ENCODE data around the gene SLC5A3. TPM values are rescaled to one million over a fixed set of nuclear protein-coding genes. Genes with fewer than 3 reads are reported as not detected.

Gene SLC5A3
- total and polyA plus RNA-seq, 8 donors, result 0.46 to 38.9 (median 13.5) TPM

DNA sequence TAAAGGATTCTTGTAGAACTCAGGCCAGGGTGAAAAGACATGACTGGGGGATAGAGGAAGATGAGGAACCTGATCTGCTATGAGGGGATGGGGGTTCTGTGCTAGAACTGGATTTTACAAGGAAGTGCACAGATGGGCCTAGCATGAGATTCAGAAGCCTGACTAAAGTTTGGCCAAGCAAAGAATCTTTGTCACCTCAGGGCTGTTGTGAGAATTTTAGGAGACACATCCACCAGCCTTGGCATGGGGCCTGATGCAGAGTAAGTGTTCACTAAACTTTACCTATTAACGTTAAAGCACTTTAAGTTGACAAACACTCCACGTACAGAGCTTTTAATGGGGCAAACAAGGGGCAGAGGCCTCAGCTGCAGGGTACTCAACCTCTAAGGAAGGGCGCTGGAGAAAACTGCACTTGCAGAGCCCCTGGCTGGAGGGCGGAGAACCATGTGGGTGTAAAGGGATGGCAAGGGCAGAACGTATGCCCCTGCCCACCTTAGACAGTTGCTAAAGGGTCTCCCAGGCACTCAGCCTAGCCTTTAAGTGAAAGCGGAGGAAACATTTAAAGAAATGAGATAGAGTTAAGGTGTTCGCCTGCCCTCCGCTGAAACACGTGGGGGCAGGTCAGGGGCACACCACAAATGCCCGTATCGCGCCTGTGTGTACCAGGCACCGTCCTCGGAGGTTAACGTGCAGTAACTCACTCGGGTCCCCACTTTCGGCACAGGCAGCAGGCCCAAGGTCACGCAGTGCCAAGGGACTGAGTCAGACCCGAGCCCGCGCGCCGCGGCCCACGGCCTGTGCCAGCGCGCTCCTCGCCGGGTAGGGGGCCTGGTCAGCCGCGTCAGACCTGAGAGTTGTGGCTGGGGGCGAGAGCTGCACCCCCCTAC, 990 bp upstream of the SLC5A3 start:
- no peaks in the 10 kb centered on the region for H3K9me3 ChIP-seq
- TF ChIP-seq POLR2AphosphoS5 (IDR thresholded peaks at IDR 0.05) (no peak), EP300 (IDR thresholded peaks at IDR 0.05) (no peak), POLR2A (IDR thresholded peaks at IDR 0.05) (no peak)
- TF ChIP-seq, protein P1, sequence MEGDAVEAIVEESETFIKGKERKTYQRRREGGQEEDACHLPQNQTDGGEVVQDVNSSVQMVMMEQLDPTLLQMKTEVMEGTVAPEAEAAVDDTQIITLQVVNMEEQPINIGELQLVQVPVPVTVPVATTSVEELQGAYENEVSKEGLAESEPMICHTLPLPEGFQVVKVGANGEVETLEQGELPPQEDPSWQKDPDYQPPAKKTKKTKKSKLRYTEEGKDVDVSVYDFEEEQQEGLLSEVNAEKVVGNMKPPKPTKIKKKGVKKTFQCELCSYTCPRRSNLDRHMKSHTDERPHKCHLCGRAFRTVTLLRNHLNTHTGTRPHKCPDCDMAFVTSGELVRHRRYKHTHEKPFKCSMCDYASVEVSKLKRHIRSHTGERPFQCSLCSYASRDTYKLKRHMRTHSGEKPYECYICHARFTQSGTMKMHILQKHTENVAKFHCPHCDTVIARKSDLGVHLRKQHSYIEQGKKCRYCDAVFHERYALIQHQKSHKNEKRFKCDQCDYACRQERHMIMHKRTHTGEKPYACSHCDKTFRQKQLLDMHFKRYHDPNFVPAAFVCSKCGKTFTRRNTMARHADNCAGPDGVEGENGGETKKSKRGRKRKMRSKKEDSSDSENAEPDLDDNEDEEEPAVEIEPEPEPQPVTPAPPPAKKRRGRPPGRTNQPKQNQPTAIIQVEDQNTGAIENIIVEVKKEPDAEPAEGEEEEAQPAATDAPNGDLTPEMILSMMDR (IDR thresholded peaks at IDR 0.05), result no peak
- DNase-seq, result peak; percentile 17 to 50
- intact Hi-C loops (cut with DNase I; ENCODE audit: low total_unique reads), result no loop called here
- no peaks in the 10 kb centered on the region for H3K36me3 ChIP-seq
- H3K27me3 ChIP-seq, result no peaks in the 10 kb centered on the region
- 18 to 35% (median 33%) methylated on average over 18 to 32 of the region's 32 CpGs for WGBS, 5 donors
- peaks cover 16 to 40% (median 29%) of the 10 kb centered on the region in 4 donors for H3K4me1 ChIP-seq
- H3K4me3 ChIP-seq, result peak overlapping the region; percentile 79 to 92 (median 84)
- peak overlapping the region; percentile 60 to 94 (median 85) for H3K27ac ChIP-seq

DNA sequence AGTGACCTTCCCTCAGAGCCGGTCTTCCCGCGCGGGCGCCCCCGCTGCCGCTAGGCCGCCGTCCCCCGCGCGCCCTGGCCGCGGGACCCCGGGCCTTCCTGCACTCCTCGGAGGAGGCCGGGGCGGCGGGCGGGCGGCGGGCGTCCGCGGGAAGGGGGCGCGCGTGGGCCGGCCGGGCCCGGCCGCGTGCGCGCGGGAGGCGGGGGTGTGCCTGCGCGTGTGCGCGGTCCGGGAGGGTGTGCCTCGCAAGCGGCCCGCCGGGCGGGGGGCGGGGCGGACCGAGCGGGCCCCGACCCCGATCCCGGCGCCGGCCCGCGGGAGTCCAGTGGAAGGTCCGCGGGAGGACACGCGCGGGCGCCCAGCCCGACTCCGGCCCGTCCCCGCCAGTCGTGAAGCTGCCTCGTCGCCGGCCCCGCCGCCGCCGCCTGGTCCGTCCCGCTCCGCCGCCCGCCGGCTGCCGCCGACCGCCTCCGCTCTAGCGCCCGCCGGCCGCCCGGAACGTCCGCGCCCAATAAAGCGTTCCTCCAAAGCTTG, 438 bp downstream of the SLC5A3 start:
- TF ChIP-seq, protein P1 (IDR thresholded peaks at IDR 0.05), result no peak
- TF ChIP-seq POLR2AphosphoS5 (IDR thresholded peaks at IDR 0.05), result no peak
- no peak for TF ChIP-seq EP300 (IDR thresholded peaks at IDR 0.05)
- TF ChIP-seq POLR2A (IDR thresholded peaks at IDR 0.05), result no peak
- WGBS, 5 donors, result 0 to 1% (median 0%) methylated on average over 30 to 90 of the region's 95 CpGs
- intact Hi-C loops (cut with DNase I; ENCODE audit: low total_unique reads), result no loop called here
- peak overlapping the region; percentile 82 to 95 (median 93) for H3K27ac ChIP-seq
- no peaks in the 10 kb centered on the region for H3K9me3 ChIP-seq
- peaks cover 26 to 52% (median 40%) of the 10 kb centered on the region in 4 donors for H3K4me1 ChIP-seq
- peak overlapping the region; percentile 79 to 92 (median 84) for H3K4me3 ChIP-seq
- DNase-seq, result peak; percentile 38 to 79
- H3K36me3 ChIP-seq, result no peaks in the 10 kb centered on the region
- no peaks in the 10 kb centered on the region for H3K27me3 ChIP-seq

DNA sequence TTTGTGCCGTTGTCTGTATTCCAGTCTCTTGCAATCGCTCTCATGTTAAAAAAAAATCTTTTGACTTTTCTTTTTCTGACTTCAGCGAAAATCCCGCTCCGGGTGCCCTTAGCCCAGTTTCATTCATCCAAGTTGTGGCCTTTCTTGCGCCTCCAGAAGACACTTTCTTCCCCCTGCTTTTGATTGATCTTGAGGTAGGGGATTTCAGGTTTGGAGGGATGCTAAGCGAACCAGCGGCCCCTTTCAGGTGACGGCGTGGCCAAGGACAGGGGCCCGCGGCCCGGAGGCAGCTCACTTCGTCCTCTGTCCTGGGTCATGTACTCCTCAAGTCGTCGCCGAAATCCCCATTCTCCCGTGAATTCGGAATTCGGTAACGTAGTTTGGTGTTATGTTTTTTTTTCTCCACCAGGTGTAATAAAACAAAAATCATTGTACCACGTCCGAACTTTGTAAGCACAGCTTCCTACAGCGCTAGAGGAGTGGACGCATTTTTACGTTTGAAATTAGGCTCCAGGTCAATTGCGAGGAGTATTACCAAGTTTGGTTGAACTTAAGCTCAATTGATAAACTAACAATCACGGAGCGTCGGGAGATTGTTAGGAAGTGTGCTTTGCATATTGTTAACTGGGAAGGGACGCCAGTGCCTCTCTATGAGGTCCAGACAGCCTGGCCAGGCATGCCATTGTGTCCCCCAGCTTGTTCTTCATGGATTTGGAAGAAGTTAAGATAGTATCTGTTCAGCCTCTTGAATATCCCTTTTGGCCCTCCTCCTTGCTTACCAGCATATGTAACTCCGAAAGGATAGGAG, 1.1 kb downstream of the SLC5A3 start:
- H3K27ac ChIP-seq, result peak overlapping the region; percentile 18 to 95 (median 93)
- intact Hi-C loops (cut with DNase I; ENCODE audit: low total_unique reads), result no loop called here
- no peaks in the 10 kb centered on the region for H3K9me3 ChIP-seq
- peak overlapping the region; percentile 79 to 92 (median 84) for H3K4me3 ChIP-seq
- no peaks in the 10 kb centered on the region for H3K27me3 ChIP-seq
- H3K4me1 ChIP-seq, result peaks cover 30 to 57% (median 45%) of the 10 kb centered on the region in 4 donors
- WGBS, 5 donors, result 8 to 13% (median 12%) methylated on average over 32 of the region's 32 CpGs
- peak in 1 of 2 donors; percentile 55 for DNase-seq
- no peaks in the 10 kb centered on the region for H3K36me3 ChIP-seq
- no peak for TF ChIP-seq POLR2A (IDR thresholded peaks at IDR 0.05)
- no peak for TF ChIP-seq POLR2AphosphoS5 (IDR thresholded peaks at IDR 0.05)
- TF ChIP-seq, protein P1 (IDR thresholded peaks at IDR 0.05), result no peak
- TF ChIP-seq EP300 (IDR thresholded peaks at IDR 0.05), result no peak

DNA sequence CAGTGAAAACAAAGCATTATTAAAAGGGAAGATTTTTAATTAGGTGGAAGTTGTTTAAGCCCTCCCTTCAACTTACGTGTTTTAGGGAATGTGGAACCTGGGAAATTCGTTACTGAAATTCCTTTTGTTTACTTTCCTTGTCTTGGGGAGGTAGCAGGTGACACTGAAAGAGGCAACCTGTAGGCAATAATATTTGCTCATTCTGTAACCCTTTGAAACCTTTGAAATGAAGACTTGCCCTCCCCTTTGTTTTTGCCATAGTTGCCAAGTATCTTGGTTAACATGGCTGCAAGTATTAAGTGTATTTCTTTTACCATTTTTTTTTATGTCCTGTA, 1.7 kb downstream of the SLC5A3 start:
- no peak for DNase-seq
- Histone ChIP-seq H3K9me3 (no peaks in the 10 kb centered on the region), H3K36me3 (no peaks in the 10 kb centered on the region), H3K27me3 (no peaks in the 10 kb centered on the region), H3K4me3 (peak overlapping the region; percentile 79 to 92 (median 84)), H3K4me1 (peaks cover 35 to 63% (median 48%) of the 10 kb centered on the region in 4 donors), H3K27ac (peak overlapping the region in 4 of 5 donors; percentile 18 to 94 (median 80))
- intact Hi-C loops (cut with DNase I; ENCODE audit: low total_unique reads), result no loop called here
- TF ChIP-seq POLR2AphosphoS5 (IDR thresholded peaks at IDR 0.05), result no peak
- no peak for TF ChIP-seq EP300 (IDR thresholded peaks at IDR 0.05)
- no peak for TF ChIP-seq POLR2A (IDR thresholded peaks at IDR 0.05)
- TF ChIP-seq, protein P1 (IDR thresholded peaks at IDR 0.05), result no peak
- WGBS, 5 donors, result 22 to 48% (median 33%) methylated on average over 2 of the region's 2 CpGs
